Ascending aorta (tissue), 2 donors: ENCODE measurements around the gene ERFE. TPM values are rescaled to one million over a fixed set of nuclear protein-coding genes. Genes with fewer than 3 reads are reported as not detected.

Experiments used
- DNase-seq, 2 donors: peaks; one replicate each; pipeline ENCODE4 v3.0.0-alpha.2; 2019; ENCODE audit warnings: low spot score in 2 of 2
- H3K27ac ChIP-seq, 2 donors: fragments of 200-600 bp; sonication (generic); one replicate each; pipeline ENCODE4 v1.5.1; 2016 to 2017; ENCODE audit warnings: mild to moderate bottlenecking in 1 of 2
- H3K27me3 ChIP-seq: fragments of 200-600 bp; sonication (generic); one replicate; pipeline ENCODE4 v1.5.1; 2017
- H3K36me3 ChIP-seq, 2 donors: fragments of 200-600 bp; sonication (generic); one replicate each; pipeline ENCODE4 v1.5.1; 2016
- H3K4me1 ChIP-seq, 2 donors: fragments of 200-600 bp; sonication (generic); one replicate each; pipeline ENCODE4 v1.5.1; 2016 to 2017; ENCODE audit warnings: mild to moderate bottlenecking in 1 of 2
- H3K4me3 ChIP-seq, 2 donors: fragments of 200-600 bp; sonication (generic); one replicate each; pipeline ENCODE4 v1.5.1; 2016 to 2017; ENCODE audit warnings: mild to moderate bottlenecking in 1 of 2
- H3K9me3 ChIP-seq, 2 donors: fragments of 200-600 bp; sonication (generic); one replicate each; pipeline ENCODE4 v1.5.1; 2016
- intact Hi-C: fragments of 100-400 bp; cut with DNase I; formaldehyde crosslinking; loops from one replicate; pipeline ENCODE4 v1.15.1; 2023
- total RNA-seq: library from RNA; depleted of rRNA; stranded (reverse); fragments of >200 nt; gene quantifications from one replicate; pipeline ENCODE4 v1.1.0, GENCODE V29; 2016
- TF ChIP-seq, protein P1 (sequence below), 3 experiments: fragments of 200-600 bp in 2 of 3; fragments of 450-650 bp in 1 of 3; sonication (generic) in 2 of 3; IDR thresholded peaks; one replicate each; pipeline ENCODE4 v1.5.1; 2016 to 2019; ENCODE audit warnings: antibody characterized with exemption in 3 of 3, mild to moderate bottlenecking in 1 of 3, moderate library complexity in 1 of 3

ERFE gene
- total RNA-seq, 1 donor from 2014 or later, result 3.3 TPM

DNA sequence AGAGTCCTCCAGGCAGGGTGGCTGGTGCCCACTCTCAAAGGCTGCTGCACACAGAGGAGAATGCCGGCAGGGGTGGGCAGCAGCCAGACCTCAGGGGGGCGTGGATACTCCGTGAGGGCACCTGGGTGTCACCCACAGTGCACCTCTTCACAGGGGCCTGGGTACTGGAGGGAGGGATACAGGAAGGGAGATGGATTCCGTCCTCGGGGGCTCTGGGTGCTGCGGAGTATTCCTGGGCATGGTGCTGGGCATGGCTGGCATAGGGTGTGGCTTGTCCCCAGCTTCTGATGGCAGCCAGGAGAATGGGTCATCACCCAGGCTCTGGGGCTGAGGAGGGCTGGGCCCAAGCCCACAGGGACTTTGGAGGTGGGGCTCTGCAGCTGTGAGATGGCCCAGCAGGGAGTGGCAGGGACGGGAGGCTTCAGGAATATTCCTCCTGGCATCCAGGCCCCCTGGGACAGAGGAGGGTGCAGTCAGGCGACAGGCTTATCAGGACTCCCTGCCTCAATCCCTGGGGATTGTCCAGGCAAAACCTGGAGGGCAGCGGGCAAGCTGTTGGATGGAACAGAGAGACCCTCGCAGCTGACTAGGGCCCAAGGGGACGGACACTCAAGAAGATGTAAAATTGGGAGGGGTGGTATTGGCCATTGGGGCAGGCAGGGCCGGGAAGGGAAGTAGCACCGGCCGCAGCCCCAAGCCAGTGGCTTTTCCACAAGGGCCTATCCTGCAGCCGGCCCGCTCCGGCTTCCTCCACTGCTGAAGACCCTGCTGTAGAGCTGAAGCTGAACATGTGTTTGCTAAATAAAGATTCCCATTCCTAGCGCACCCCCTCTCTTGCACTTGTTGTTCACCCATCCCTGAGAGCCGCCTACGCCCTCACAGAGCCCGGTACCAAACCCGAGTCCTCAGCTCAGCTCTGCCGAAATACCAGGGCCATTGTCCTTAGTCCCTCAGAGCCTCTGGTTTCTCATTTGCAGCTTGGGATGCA, 26.0 kb upstream of the ERFE start:
- TF ChIP-seq, protein P1, sequence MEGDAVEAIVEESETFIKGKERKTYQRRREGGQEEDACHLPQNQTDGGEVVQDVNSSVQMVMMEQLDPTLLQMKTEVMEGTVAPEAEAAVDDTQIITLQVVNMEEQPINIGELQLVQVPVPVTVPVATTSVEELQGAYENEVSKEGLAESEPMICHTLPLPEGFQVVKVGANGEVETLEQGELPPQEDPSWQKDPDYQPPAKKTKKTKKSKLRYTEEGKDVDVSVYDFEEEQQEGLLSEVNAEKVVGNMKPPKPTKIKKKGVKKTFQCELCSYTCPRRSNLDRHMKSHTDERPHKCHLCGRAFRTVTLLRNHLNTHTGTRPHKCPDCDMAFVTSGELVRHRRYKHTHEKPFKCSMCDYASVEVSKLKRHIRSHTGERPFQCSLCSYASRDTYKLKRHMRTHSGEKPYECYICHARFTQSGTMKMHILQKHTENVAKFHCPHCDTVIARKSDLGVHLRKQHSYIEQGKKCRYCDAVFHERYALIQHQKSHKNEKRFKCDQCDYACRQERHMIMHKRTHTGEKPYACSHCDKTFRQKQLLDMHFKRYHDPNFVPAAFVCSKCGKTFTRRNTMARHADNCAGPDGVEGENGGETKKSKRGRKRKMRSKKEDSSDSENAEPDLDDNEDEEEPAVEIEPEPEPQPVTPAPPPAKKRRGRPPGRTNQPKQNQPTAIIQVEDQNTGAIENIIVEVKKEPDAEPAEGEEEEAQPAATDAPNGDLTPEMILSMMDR (IDR thresholded peaks at IDR 0.05), result no peak
- H3K4me3 ChIP-seq, result no peak overlapping the region
- no peaks in the 10 kb centered on the region for H3K9me3 ChIP-seq
- H3K36me3 ChIP-seq, result no peaks in the 10 kb centered on the region
- H3K27me3 ChIP-seq, result no peaks in the 10 kb centered on the region
- no peak overlapping the region for H3K27ac ChIP-seq
- intact Hi-C loops, result no loop called here
- DNase-seq, result no peak
- peaks cover 0 to 7% of the 10 kb centered on the region in 2 donors for H3K4me1 ChIP-seq

GRCh38 chr2:238133499-238134392, 25.0 kb upstream of the ERFE start:
- Histone ChIP-seq H3K9me3 (no peaks in the 10 kb centered on the region), H3K4me1 (peaks cover 3 to 17% of the 10 kb centered on the region in 2 donors), H3K27me3 (no peaks in the 10 kb centered on the region), H3K36me3 (no peaks in the 10 kb centered on the region), H3K27ac (no peak overlapping the region), H3K4me3 (no peak overlapping the region)
- TF ChIP-seq, protein P1 (IDR thresholded peaks at IDR 0.05), result no peak
- intact Hi-C loops, result no loop called here
- DNase-seq, result no peak

- intact Hi-C loops, result no loop called here
- Histone ChIP-seq H3K27ac (no peak overlapping the region), H3K27me3 (no peaks in the 10 kb centered on the region), H3K9me3 (no peaks in the 10 kb centered on the region), H3K36me3 (no peaks in the 10 kb centered on the region), H3K4me3 (no peak overlapping the region), H3K4me1 (peaks cover 4 to 22% of the 10 kb centered on the region in 2 donors)
- DNase-seq, result no peak
- TF ChIP-seq, protein P1 (IDR thresholded peaks at IDR 0.05), result no peak
These were observed 24.4 kb upstream of the ERFE start for GRCh38 chr2:238134393-238134785.

- no peak for DNase-seq
- intact Hi-C loops, result no loop called here
- Histone ChIP-seq H3K4me3 (no peak overlapping the region), H3K27me3 (no peaks in the 10 kb centered on the region), H3K9me3 (no peaks in the 10 kb centered on the region), H3K4me1 (peaks cover 8 to 22% of the 10 kb centered on the region in 2 donors), H3K36me3 (peaks cover 0 to 2% of the 10 kb centered on the region in 2 donors), H3K27ac (no peak overlapping the region)
- TF ChIP-seq, protein P1 (IDR thresholded peaks at IDR 0.05), result no peak
These were observed 23.1 kb upstream of the ERFE start for GRCh38 chr2:238135601-238136150.

GRCh38 chr2:238136820-238137537, 21.8 kb upstream of the ERFE start:
- Histone ChIP-seq H3K4me3 (no peak overlapping the region), H3K4me1 (peaks cover 11 to 33% of the 10 kb centered on the region in 2 donors), H3K9me3 (no peaks in the 10 kb centered on the region), H3K27me3 (no peaks in the 10 kb centered on the region), H3K27ac (no peak overlapping the region), H3K36me3 (peaks cover 0 to 9% of the 10 kb centered on the region in 2 donors)
- TF ChIP-seq, protein P1 (IDR thresholded peaks at IDR 0.05), result no peak
- DNase-seq, result no peak
- intact Hi-C loops, result no loop called here
